Osteocyte (in vitro differentiated cells): ENCODE data around the gene TMPRSS2. TPM values are rescaled to one million over a fixed set of nuclear protein-coding genes. Genes with fewer than 3 reads are reported as not detected.

Experiments used
- DNase-seq: peaks from one replicate; pipeline ENCODE4 v3.0.0; 2021; ENCODE audit warnings: mixed read lengths; ENCODE audit not compliant: unreplicated experiment; ENCODE audit errors: extremely low spot score
- H3K27ac Mint-ChIP-seq: one replicate; pipeline ENCODE4 v1.8.0; 2021; ENCODE audit warnings: mild to moderate bottlenecking, mixed read lengths; ENCODE audit not compliant: unreplicated experiment
- H3K27me3 Mint-ChIP-seq: one replicate; pipeline ENCODE4 v1.8.0; 2021; ENCODE audit warnings: mixed read lengths; ENCODE audit not compliant: unreplicated experiment
- H3K36me3 Mint-ChIP-seq: one replicate; pipeline ENCODE4 v1.8.0; 2021; ENCODE audit warnings: mixed read lengths; ENCODE audit not compliant: unreplicated experiment
- H3K4me1 Mint-ChIP-seq: one replicate; pipeline ENCODE4 v1.8.0; 2021; ENCODE audit warnings: mixed read lengths; ENCODE audit not compliant: unreplicated experiment
- H3K4me3 Mint-ChIP-seq: one replicate; pipeline ENCODE4 v1.8.0; 2021; ENCODE audit warnings: mild to moderate bottlenecking, moderate library complexity, mixed read lengths; ENCODE audit not compliant: unreplicated experiment
- H3K9me3 Mint-ChIP-seq: one replicate; pipeline ENCODE4 v1.8.0; 2021; ENCODE audit warnings: mixed read lengths; ENCODE audit not compliant: unreplicated experiment
- CTCF ChIP-seq: fragments of 200-600 bp; sonication (generic); IDR thresholded peaks from 2 replicates; pipeline ENCODE4 v1.5.0; 2021; ENCODE audit warnings: antibody characterized with exemption, mild to moderate bottlenecking, moderate library complexity
- total RNA-seq: library from RNA; stranded (reverse); gene quantifications from 2 replicates; pipeline ENCODE4 v1.2.1, GENCODE V29; 2021

Gene TMPRSS2
- total RNA-seq, 1 donor from 2014 or later, result 0.21 TPM

DNA sequence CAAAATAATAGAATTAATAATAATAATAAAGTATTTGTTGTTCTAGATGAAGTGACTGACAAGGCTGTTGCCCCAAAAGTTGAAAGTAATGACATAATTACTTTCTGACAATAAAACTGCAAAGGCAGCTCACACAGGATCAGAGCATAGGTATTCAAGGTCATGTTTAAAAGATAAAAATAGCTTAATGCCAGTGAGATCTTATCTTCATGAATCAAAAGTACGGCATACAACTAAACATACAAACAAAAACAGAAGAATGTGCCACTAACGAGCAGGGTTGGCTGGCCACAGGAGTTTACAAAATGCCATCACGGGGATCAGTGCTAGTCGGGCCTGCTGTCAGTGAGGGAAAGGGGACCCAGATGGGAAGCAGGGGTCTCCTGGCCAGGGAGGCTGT lies 22.4 kb upstream of the TMPRSS2 start:
- no peak for TF ChIP-seq CTCF
- Mint-ChIP-seq H3K36me3 (no peaks in the 10 kb centered on the region), H3K4me3 (no peak overlapping the region), H3K4me1 (no peaks in the 10 kb centered on the region), H3K27ac (no peak overlapping the region), H3K9me3 (no peaks in the 10 kb centered on the region), H3K27me3 (peaks cover 48% of the 10 kb centered on the region)
- no peak for DNase-seq

DNA sequence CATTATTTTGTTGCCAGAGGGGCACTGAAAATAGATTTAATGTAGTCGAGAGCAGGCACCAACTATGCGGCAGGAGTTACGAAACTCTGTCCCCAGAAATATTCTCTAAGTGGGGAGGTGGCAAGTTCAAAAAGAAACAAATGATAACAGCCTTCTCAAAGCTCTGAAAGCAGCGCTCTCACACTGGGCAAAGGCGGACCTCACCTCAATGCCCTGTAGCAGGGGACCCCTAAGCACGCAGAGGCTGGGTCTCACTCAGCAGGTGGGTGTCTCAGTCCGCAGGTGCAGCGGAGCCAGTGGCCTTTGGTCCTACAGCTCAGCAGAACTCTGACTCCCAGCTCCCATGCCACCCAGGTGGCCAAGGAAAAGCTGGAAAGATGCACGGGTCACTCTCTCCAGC lies 21.8 kb upstream of the TMPRSS2 start:
- TF ChIP-seq CTCF, result no peak
- Mint-ChIP-seq H3K27ac (no peak overlapping the region), H3K36me3 (no peaks in the 10 kb centered on the region), H3K27me3 (peaks cover 46% of the 10 kb centered on the region), H3K4me1 (no peaks in the 10 kb centered on the region), H3K9me3 (no peaks in the 10 kb centered on the region), H3K4me3 (no peak overlapping the region)
- no peak for DNase-seq

DNA sequence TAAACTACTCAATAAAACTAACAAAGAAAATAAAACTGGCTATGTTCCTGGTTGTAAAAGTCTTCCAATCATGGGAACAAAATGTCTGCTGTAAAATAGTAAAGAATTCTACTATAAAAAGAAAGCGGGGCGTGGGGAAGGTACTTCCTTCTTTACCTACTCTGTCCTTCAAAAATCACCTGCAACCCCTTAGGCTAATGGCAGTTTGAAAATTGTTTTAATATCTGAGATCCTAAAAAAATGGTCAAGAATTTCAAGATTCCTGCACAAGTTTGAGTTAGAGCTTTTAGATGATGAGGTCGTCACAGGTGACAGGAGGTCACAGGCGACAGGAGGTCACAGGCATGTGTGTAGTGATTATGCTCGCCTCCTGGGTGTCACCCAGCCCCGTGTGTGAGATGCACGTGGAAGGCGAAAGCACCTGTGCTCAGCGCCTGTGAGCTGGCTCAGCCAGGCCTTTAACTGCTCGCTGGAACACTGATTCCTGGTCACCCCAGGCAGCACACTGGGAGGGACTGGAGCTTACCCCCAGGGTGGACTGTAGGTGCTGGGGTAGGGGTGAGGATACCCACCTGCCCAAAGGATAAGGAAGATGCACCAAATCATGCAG lies 18.6 kb upstream of the TMPRSS2 start:
- H3K36me3 Mint-ChIP-seq, result no peaks in the 10 kb centered on the region
- no peak for DNase-seq
- no peak overlapping the region for H3K27ac Mint-ChIP-seq
- no peaks in the 10 kb centered on the region for H3K9me3 Mint-ChIP-seq
- peaks cover 41% of the 10 kb centered on the region for H3K27me3 Mint-ChIP-seq
- H3K4me1 Mint-ChIP-seq, result no peaks in the 10 kb centered on the region
- TF ChIP-seq CTCF, result no peak
- H3K4me3 Mint-ChIP-seq, result no peak overlapping the region

DNA sequence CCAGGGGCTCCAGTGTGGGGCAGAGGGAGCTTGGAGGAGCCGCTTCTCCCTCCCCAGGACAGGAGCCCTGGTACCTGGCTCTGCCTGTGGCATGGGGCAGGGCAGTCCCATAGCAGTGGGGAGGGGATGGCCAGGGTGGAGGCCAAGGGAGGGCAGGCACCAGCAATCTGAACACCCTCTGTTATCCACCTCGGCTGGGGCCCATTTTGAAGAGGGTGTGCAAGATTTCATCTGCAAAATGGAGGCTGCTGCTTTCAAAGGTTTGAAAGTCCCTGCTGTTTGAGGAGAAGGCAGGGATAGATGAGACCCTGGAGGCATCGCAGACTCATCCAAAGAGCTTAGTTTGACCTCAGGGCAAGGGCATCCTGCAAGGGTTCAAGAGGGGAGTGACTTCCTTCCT lies 15.2 kb upstream of the TMPRSS2 start:
- Mint-ChIP-seq H3K27me3 (peaks cover 29% of the 10 kb centered on the region), H3K27ac (no peak overlapping the region), H3K4me1 (no peaks in the 10 kb centered on the region), H3K36me3 (no peaks in the 10 kb centered on the region), H3K9me3 (no peaks in the 10 kb centered on the region), H3K4me3 (no peak overlapping the region)
- no peak for DNase-seq
- no peak for TF ChIP-seq CTCF

GRCh38 chr21:41521489-41522027 lies 13.6 kb upstream of the TMPRSS2 start:
- H3K9me3 Mint-ChIP-seq, result peaks cover 3% of the 10 kb centered on the region
- H3K4me3 Mint-ChIP-seq, result no peak overlapping the region
- peaks cover 18% of the 10 kb centered on the region for H3K27me3 Mint-ChIP-seq
- no peaks in the 10 kb centered on the region for H3K4me1 Mint-ChIP-seq
- H3K27ac Mint-ChIP-seq, result no peak overlapping the region
- H3K36me3 Mint-ChIP-seq, result no peaks in the 10 kb centered on the region
- DNase-seq, result no peak
- no peak for TF ChIP-seq CTCF
